ENCODE measurements around the gene SND1.

Gene SND1

DNA sequence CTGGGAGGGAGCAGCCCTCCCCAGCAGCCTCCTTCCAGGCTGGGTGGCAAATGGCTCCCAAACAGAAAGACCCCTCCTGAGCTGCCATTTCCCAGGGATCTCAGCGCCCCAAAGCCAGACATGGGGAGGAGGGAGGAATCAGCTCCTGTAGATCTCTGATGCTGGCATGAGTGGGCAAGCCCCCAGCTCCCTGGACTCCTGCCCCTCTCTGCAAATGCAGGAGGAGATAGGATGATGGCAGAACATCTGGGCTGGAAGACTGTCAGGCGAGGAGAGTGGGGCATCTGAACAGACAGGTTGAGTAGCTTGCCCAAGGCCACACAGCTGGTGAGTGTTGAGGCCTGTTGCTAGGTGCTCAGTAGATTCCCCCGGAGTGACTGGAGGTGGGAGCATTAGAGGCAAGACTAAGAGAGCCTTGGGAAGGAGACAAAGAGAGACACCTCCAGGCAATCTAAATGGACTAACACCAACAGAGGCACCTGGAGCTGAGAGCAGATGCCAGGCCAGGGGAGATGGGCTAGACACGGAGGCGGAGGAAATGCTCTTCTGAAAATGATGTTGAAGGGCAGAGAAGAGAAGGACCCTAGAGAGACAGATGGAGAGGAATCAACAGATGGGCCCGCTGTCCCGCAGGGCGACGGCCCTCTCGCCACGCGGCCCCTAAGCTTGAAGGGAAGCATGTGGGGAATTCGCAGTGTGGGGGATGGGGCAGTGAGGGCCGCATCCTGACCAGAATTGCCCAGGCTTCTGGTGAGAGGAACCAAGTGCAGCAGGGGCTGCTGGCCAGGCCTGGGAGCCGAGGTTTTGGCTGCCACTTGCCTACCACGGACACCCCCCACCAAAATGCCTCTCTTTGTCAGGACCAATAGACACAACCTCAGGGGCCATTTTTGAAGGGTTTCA lies 464.1 kb downstream of the SND1 start:
- no peak for DNase-seq (ENCODE audit: low read depth in 2 of 2)

DNA sequence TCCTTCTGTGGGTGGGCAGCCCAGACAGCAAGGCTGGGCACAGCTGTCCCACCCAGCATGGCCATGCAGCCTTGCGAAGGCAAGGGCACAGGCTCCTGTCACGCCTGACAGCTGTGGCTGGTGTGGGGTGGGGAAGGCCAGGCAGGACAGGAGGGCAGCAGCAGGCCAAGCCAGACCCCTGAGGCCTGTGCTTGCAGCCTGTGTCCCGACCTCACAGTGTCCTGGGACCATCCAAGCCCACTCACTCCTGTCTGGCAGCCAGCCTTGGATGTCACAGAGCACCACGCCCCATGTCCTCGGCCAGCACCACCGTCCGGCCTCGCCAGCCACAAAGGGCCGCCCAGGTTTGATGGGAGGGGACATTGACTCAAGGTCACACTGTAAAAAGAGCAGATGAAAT lies 464.7 kb downstream of the SND1 start:
- DNase-seq (ENCODE audit: low read depth in 2 of 2): no peak

DNA sequence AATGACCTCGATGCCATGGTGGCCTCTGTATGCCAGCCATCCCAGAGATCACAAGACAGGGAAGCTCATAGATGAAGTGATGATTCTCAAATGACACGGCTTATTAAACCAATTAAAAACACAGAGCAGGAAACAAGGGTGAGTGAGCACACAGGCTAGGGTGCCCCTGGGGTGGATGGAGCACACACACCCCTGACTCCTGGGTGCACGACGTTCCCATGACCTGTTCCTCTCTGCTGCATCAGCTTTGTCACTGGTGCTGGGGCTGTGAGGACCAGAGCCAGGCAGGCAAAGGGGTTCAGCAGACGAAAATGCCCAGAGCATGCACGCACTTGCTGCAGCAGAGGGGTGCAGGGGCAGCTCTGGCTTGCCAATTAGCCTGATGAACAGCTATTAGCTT lies 465.7 kb downstream of the SND1 start:
- DNase-seq (ENCODE audit: low read depth in 2 of 2): no peak

GRCh38 chr7:128119036-128119435 lies 467.0 kb downstream of the SND1 start:
- DNase-seq (ENCODE audit: low read depth in 2 of 2): no peak

- DNase-seq (ENCODE audit: low read depth in 2 of 2): no peak
Measured at GRCh38 chr7:128120116-128120515, 468.1 kb downstream of the SND1 start.

- DNase-seq (ENCODE audit: low read depth in 2 of 2): no peak
Measured at GRCh38 chr7:128120976-128121490, 469.0 kb downstream of the SND1 start.

DNA sequence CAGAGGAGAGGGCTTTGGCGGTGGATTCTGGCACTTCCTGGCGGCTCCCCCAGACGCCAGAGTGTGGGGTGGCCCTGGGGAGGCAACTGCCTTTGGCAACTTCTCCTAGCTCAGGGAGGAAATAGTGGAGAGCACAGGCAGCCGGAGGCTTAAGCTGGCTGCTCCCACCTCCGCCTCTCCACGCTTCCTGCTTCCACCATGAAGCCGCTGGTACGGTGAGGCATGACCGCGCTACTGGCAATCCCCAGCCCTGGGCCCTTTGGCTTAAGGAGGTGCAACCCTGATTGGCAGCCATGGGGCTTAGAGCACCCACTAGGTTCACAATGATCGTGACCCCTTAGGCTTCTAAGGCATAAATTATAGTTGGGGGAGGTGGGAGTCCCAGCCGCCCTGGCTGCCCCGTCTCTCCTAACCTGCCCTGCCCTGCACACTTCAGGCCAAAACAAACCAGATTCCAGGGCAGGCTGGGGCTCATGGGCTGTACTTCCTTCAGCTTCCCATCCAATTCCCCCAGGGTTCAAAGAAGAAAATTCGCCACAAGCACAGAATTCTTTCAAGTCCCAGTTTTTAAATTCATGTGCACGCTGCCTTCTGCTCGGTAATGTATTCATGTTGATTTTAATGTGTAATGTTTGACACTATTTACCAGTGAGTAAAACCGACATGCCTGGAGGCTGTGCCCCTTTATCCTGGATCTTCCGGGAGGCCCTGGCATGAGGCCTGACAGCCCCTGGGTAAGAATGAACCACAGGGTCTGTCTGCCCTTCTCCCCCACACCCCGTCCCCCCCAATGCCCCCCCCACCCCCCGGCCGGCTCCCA lies 469.9 kb downstream of the SND1 start:
- no peak for DNase-seq (ENCODE audit: low read depth in 2 of 2)

DNA sequence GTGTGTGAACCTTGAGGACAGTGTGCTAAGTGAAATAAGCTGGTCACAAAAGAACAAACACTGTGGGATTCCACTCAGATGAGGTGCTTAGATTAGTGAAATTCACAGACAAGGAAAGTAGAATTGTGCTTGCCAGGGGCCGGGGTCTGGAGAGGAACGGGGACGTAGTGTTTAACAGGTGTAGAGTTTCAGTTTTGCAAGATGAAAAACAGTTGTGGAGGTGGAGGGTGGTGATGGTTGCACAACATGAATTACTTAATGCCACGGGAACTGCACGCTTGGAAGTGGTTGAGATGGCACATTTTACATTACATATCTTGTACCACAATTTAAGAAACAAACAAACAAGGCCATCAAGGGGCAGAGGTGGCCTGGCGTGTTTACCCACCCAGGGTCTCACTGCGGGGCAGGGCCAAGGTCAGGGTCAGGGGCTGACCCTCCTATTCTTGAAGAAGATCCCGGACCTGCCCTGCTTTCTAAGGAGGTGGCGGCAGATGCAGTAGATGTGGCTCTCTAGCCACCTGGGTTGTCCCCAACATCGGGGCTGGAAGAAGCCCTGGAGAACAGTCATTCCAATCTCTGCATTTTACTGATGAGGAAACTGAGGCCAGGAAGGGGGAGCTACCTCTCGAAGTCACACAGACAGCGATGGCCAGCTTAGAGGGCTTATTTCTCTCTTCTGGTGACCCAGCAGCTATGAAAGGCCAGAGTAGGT lies 470.7 kb downstream of the SND1 start:
- no peak for DNase-seq (ENCODE audit: low read depth in 2 of 2)

DNA sequence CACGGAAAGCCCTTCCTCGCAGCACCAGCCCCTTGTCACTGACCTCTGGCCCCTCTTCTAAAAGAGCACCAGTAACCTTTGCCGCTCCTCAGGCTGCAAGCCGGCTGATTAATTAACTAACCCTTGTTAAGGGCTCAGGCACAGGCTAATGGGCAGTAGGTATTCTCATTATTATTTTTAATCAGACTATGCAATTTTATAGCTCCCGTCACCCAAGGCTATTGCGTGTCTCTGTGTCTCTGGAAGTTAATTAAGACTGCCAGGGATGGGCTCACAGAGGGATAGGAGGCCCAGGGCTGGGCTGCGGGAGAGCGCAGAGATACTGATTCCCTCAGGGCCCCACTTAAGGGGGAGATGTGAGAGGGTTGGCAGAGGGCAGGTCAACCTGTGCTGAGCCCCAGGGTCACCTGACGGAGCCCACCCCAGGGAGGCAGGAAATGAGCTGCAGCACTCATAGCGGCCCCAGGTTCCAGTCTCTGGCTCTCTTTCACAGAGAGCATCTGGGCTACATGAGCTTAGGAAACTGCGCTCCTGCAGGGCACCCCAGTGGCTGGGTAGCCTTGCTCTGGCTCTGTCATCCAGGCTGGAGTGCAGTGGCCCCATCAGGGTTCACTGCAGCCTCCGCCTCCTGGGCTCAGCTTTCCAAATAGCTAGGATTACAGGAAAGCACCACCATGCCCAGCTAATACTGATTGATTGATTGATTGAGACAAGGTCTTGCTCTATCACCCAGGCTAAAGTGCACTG lies 471.5 kb downstream of the SND1 start:
- DNase-seq (ENCODE audit: low read depth in 2 of 2): no peak

DNA sequence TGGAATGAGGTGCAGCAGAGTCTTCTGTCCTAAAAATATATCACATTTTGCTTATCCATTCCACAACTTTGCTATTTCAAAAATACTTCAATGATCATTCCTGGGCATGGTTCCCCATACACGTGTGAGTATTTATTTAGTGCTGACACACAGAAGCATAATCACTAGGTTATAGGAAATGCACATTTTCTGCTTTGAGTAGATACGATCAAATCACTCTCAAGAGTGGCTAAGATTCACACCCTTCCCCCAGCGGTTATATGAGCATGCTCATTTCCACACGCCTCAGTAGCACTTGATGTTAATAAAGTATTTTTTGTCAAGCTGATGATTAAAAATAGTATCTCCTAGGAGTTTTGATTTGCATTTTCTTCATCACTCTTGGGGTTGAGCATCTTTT lies 472.8 kb downstream of the SND1 start:
- no peak for DNase-seq (ENCODE audit: low read depth in 2 of 2)

DNA sequence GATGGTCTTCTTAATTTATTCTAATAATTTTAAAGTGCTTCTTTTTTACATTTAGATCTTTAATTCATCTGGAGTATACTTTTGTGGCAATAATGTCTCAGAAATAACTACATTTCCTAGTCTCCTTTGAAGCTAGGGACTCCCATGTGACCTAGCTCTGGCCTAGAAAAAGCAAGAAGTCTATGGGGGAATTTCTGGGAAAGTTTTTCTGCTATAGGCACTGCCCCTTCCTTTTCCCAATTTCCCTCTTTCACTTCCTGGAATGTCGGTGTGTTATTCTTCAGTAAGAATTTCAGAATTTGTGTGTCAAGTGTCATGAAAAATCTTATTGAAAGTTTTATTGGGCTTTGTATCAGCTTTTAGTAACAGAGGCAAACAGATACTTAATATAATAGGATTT lies 473.8 kb downstream of the SND1 start:
- no peak for DNase-seq (ENCODE audit: low read depth in 2 of 2)

DNA sequence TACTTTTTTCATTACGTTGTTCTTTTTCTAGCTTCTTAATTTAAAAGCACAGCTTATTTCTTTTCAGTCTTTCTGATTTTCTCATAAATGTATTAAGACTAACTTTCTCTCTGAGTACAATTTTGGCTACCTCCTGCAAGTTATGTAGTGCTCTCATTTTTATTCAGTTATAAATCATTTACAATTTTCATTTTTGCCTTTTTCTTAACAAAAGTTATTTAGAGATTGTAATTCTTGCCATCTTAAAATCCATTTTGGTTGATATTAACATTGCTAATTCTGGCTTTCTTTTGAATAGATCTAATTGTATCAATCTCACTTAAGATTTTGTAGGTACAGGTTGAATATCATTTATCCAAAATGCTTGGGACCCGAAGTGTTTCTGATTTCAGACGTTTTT lies 476.4 kb downstream of the SND1 start:
- no peak for DNase-seq (ENCODE audit: low read depth in 2 of 2)

GRCh38 chr7:128129224-128129864 lies 477.4 kb downstream of the SND1 start:
- no peak for DNase-seq (ENCODE audit: low read depth in 2 of 2)

DNA sequence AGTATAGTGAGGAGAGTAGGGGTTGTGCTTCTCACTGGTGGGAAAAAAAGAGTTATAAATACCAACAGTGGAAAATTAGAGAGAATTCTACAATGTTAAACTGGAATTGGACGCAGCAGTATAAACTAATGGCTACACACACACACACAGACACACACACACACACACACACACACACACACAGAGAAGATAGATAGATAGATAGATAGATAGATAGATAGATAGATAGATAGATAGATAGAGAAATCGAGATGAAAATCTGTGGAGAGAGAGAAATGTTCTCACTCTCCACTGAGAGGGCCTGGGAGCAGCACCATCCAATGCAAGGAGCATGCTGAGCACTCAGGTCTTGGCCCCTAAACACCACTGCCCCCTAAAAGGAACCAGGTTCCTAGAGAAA lies 479.1 kb downstream of the SND1 start:
- no peak for DNase-seq (ENCODE audit: low read depth in 2 of 2)

- DNase-seq (ENCODE audit: low read depth in 2 of 2): no peak
Measured at GRCh38 chr7:128131731-128132130, 479.7 kb downstream of the SND1 start.

- DNase-seq (ENCODE audit: low read depth in 2 of 2): no peak
Measured at GRCh38 chr7:128132426-128133069, 480.6 kb downstream of the SND1 start.

DNA sequence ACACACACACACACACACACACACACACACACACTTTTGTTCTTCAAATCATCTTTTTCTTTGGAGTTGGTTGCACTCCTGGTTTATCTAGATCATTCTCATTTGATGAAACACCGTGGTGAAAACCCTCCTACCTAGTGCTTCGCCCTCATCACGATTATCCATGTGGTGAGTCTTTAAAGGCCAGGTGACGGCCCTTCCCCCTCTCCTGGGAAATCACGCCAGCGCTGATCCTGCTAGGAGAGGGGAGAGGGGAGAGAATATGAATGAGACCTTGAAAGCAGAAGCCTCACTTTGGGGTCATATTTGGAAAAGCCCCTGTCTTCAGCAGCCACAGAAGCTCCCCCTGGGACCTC lies 483.1 kb downstream of the SND1 start:
- no peak for DNase-seq (ENCODE audit: low read depth in 2 of 2)

GRCh38 chr7:128135515-128136214 lies 483.7 kb downstream of the SND1 start:
- DNase-seq (ENCODE audit: low read depth in 2 of 2): peak; percentile 44 to 46

- no peak for DNase-seq (ENCODE audit: low read depth in 2 of 2)
Measured at GRCh38 chr7:128136215-128136597, 484.2 kb downstream of the SND1 start.

DNA sequence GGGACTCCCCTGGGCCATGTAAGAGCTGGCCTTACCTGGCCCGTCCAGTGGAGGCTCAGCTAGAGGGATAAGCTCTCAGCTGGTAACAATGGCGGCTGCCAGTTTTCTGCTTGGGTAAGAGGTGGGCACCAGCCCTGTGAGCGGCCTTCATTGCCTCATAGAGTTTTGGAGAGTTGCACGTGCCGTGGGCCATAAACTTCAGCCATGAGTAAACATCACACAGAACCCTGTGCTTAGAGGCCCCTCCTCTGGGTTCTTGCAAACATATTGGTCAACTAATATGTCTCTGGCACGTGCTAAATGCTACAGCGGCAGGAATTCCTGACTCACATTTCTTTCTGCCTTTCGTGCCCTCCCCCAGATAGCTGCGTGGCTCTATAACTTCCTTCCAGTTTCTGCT lies 485.2 kb downstream of the SND1 start:
- DNase-seq (ENCODE audit: low read depth in 2 of 2): no peak

All from stimulated activated CD8-positive, alpha-beta memory T cell treated with anti-CD3 and anti-CD28 coated beads, Interleukin-2, amount 100 ng/mL, for 48 hours (primary cell).